ENCODE results near the gene QRFP.

Gene QRFP

DNA sequence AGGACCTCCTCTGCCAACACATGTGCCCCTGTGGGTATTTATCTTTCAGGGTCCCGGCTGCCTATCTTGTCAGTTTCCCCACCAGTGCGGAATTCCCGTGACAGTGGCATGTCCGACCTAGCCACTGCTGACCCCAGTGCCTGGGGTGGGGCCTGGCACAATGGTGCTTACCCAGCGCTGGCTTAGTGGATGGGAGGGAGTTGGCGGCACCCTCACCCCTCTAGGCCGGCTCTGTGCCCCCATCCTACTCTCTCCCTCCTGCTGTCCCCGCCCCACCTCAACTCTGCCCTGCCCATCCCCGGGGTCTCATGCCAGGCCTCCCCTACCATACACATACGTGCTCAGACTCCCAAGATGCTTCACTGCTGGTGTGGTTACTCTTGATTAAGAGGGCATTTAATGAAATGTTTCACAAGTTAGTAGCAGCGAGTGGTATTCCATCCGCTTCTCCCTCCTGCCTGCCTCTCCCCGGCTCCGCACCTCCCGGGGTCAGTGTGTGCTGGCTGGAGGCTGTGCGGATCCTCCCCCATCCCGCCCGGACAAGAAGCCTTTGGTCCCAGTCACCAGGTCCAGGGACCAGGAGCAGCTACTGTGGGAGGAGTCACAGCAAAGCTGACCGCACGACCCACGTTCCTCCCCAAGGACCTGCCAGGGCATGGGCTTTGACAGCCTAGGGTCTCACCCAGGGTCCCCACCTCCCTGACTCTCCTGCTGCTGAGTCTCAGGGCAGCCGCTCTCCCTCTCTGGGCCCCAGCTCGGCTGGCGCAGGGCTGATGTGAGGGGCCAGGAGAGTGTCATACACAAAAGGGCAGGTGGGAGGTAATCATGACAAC is 9.5 kb upstream of the QRFP start:
- Histone ChIP-seq H3K9ac (ENCODE audit: low read depth, low read length) (no peak overlapping the region), H3K27me3 (ENCODE audit: insufficient read depth, low read length, poor library complexity) (no peaks in the 10 kb centered on the region), H3K27ac (ENCODE audit: low read length) (no peak overlapping the region), H3K36me3 (ENCODE audit: insufficient read depth, low read length) (no peaks in the 10 kb centered on the region), H3K4me3 (ENCODE audit: low read depth in 1 of 2, low read length in 2 of 2) (no peak overlapping the region), H4K20me1 (ENCODE audit: insufficient read depth, low read length) (no peaks in the 10 kb centered on the region), H2AFZ (ENCODE audit: low read depth, low read length) (no peak overlapping the region), H3K4me1 (ENCODE audit: insufficient read depth, low read length) (no peaks in the 10 kb centered on the region), H3K4me2 (ENCODE audit: insufficient read depth, low read length) (no peak overlapping the region), H3K79me2 (ENCODE audit: insufficient read depth, low read length) (no peaks in the 10 kb centered on the region), H3K9me3 (ENCODE audit: insufficient read depth, low read length, severe bottlenecking) (no peaks in the 10 kb centered on the region)
- ATAC-seq (ENCODE audit: insufficient read depth, low read depth) (no peak), DNase-seq (no peak)
- TF ChIP-seq, protein P1, sequence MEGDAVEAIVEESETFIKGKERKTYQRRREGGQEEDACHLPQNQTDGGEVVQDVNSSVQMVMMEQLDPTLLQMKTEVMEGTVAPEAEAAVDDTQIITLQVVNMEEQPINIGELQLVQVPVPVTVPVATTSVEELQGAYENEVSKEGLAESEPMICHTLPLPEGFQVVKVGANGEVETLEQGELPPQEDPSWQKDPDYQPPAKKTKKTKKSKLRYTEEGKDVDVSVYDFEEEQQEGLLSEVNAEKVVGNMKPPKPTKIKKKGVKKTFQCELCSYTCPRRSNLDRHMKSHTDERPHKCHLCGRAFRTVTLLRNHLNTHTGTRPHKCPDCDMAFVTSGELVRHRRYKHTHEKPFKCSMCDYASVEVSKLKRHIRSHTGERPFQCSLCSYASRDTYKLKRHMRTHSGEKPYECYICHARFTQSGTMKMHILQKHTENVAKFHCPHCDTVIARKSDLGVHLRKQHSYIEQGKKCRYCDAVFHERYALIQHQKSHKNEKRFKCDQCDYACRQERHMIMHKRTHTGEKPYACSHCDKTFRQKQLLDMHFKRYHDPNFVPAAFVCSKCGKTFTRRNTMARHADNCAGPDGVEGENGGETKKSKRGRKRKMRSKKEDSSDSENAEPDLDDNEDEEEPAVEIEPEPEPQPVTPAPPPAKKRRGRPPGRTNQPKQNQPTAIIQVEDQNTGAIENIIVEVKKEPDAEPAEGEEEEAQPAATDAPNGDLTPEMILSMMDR (IDR thresholded peaks at IDR 0.05; ENCODE audit: borderline replicate concordance, extremely low read depth, low read length, poor library complexity, severe bottlenecking): no peak
- TF ChIP-seq EZH2 (IDR thresholded peaks at IDR 0.05; ENCODE audit: borderline replicate concordance, low read depth, low read length, severe bottlenecking): no peak

DNA sequence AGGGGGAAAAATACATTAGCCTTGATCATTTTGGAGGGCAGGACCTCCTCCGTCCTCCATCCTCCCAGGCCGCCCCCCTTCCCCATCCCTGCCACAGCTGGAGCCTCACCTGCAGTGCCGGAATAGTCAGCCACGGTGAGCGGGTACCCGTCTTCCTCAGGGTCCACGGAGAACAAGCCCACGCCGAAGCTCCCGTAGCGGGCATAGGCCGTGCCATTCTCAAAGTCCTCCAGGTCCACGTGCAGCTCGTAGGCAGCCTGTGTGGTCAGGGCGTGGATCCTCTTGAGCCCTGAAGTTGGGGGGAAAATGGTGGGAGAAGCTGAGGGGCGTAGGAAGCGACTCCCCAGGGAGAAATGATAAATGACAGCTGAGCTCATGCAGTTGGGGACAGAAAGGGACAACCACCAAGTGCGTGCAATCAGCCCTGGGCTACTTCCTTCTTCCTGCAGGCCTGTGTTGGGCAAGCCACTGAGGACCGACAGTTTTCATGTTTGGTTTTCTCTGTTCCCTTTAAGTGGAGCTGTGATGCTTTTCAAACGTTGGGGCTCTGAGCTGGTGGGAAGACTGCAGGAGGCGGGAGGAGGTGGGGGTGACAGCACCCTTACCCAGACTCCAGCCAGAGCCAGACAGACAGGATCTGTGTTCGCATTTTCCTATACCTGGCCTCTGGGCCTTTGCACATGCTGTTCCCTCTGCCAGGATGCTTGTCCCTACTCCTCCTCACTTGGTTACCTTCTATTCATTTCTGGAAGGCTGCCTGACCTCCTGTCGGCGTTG is 8.7 kb upstream of the QRFP start:
- H3K4me3 ChIP-seq (ENCODE audit: low read depth in 1 of 2, low read length in 2 of 2): no peak overlapping the region
- no peaks in the 10 kb centered on the region for H3K36me3 ChIP-seq (ENCODE audit: insufficient read depth, low read length)
- no peak overlapping the region for H3K4me2 ChIP-seq (ENCODE audit: insufficient read depth, low read length)
- no peaks in the 10 kb centered on the region for H3K79me2 ChIP-seq (ENCODE audit: insufficient read depth, low read length)
- no peak overlapping the region for H2AFZ ChIP-seq (ENCODE audit: low read depth, low read length)
- H3K27me3 ChIP-seq (ENCODE audit: insufficient read depth, low read length, poor library complexity): no peaks in the 10 kb centered on the region
- DNase-seq (no peak), ATAC-seq (ENCODE audit: insufficient read depth, low read depth) (no peak)
- TF ChIP-seq, protein P1 (IDR thresholded peaks at IDR 0.05; ENCODE audit: borderline replicate concordance, extremely low read depth, low read length, poor library complexity, severe bottlenecking): no peak
- no peak for TF ChIP-seq EZH2 (IDR thresholded peaks at IDR 0.05; ENCODE audit: borderline replicate concordance, low read depth, low read length, severe bottlenecking)
- no peak overlapping the region for H3K9ac ChIP-seq (ENCODE audit: low read depth, low read length)
- H3K27ac ChIP-seq (ENCODE audit: low read length): no peak overlapping the region
- no peaks in the 10 kb centered on the region for H3K9me3 ChIP-seq (ENCODE audit: insufficient read depth, low read length, severe bottlenecking)
- no peaks in the 10 kb centered on the region for H4K20me1 ChIP-seq (ENCODE audit: insufficient read depth, low read length)
- no peaks in the 10 kb centered on the region for H3K4me1 ChIP-seq (ENCODE audit: insufficient read depth, low read length)

DNA sequence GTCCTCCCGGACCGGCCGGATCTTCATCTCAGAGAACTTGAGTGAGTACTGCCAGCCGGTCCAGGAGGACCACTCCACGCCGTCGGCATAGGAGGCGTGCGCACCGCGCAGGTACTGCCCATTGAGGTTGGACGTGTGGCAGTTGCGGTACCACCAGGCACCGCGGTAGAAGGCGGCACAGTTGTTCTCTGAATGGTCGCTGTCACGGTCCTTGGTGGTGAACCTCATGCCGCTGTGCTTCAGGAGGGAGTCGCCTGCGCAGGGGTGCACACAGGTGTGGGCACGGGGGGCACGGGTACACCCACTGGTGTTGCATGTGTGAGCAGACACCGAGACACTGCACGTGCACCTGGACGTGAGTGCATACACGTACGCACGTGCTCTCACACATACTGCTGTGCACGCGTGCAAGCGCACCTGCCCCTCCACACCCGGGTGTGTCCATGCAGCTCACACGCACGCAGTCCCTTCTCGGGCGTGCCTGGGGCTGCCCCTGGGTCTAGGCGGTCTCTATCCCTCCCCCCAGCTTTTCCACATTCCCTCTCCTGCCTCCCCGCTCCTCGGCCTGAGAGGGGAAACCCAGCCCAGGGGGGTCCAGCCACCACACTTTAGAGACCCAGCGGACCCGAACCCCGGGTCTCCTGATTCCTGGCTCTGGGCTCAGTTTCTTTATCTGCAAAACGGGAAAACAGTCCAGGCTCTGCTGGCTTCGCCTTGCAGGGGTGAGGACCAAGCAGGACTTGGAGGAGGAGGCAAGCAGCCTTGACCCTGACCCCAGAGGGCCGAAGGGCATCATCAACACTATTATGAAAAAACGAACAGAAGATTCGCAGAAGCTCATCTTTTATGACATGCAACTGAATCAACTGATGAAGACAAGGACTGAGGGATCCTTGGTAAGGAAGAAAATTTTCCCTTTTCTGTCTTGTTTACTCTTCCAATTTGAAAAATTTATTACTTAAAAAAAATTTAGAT is 7.7 kb upstream of the QRFP start:
- Histone ChIP-seq H3K4me3 (ENCODE audit: low read depth in 1 of 2, low read length in 2 of 2) (no peak overlapping the region), H4K20me1 (ENCODE audit: insufficient read depth, low read length) (no peaks in the 10 kb centered on the region), H3K27ac (ENCODE audit: low read length) (no peak overlapping the region), H3K79me2 (ENCODE audit: insufficient read depth, low read length) (no peaks in the 10 kb centered on the region), H3K9ac (ENCODE audit: low read depth, low read length) (no peak overlapping the region), H3K36me3 (ENCODE audit: insufficient read depth, low read length) (no peaks in the 10 kb centered on the region), H2AFZ (ENCODE audit: low read depth, low read length) (no peak overlapping the region), H3K4me2 (ENCODE audit: insufficient read depth, low read length) (no peak overlapping the region), H3K9me3 (ENCODE audit: insufficient read depth, low read length, severe bottlenecking) (no peaks in the 10 kb centered on the region), H3K4me1 (ENCODE audit: insufficient read depth, low read length) (no peaks in the 10 kb centered on the region), H3K27me3 (ENCODE audit: insufficient read depth, low read length, poor library complexity) (no peaks in the 10 kb centered on the region)
- no peak for DNase-seq
- no peak for ATAC-seq (ENCODE audit: insufficient read depth, low read depth)
- TF ChIP-seq, protein P1 (IDR thresholded peaks at IDR 0.05; ENCODE audit: borderline replicate concordance, extremely low read depth, low read length, poor library complexity, severe bottlenecking): no peak
- no peak for TF ChIP-seq EZH2 (IDR thresholded peaks at IDR 0.05; ENCODE audit: borderline replicate concordance, low read depth, low read length, severe bottlenecking)

Measured in DND-41 (cell line).